Activated naive CD8-positive, alpha-beta T cell treated with anti-CD3 and anti-CD28 coated beads, Interleukin-2, amount 50 U/mL, for 24 hours (primary cell): Measurements from ENCODE around the gene ST6GALNAC2.
"Not testable (repeated sequence)": the region's sequence is repeated elsewhere in the genome, so short reads cannot be mapped to it uniquely, and the experiment has no call there.

Experiments used
- ATAC-seq: fragments of 150-1000 bp; cut with Tn5 transposase; one replicate; pipeline ENCODE4 v1.10.0; 2021
- DNase-seq: peaks from one replicate; pipeline ENCODE4 v3.0.0; 2021
- H3K27ac Mint-ChIP-seq: one replicate; pipeline ENCODE4 v1.8.0; 2021; ENCODE audit warnings: mild to moderate bottlenecking, mixed read lengths
- H3K27me3 Mint-ChIP-seq: one replicate; pipeline ENCODE4 v1.8.0; 2021; ENCODE audit warnings: mixed read lengths
- H3K36me3 Mint-ChIP-seq: one replicate; pipeline ENCODE4 v1.8.0; 2021; ENCODE audit warnings: low read depth, mixed read lengths
- H3K4me1 Mint-ChIP-seq: one replicate; pipeline ENCODE4 v1.8.0; 2021; ENCODE audit warnings: mixed read lengths
- H3K4me3 Mint-ChIP-seq: one replicate; pipeline ENCODE4 v1.8.0; 2021; ENCODE audit warnings: mild to moderate bottlenecking, moderate library complexity, mixed read lengths
- H3K9me3 Mint-ChIP-seq: one replicate; pipeline ENCODE4 v1.8.0; 2021; ENCODE audit warnings: mixed read lengths

Gene ST6GALNAC2

GRCh38 chr17:76585649-76586593 lies at the start of gene ST6GALNAC2:
Gene ST6GALNAC2, minus strand, starts transcription at chr17:76585860. Its CDS starts 52 bp downstream, at chr17:76585808.
- Mint-ChIP-seq H3K36me3 (no peaks in the 10 kb centered on the region), H3K4me3 (peak within 1 kb of the TSS; percentile 63), H3K4me1 (peaks cover 12% of the 10 kb centered on the region), H3K9me3 (no peaks in the 10 kb centered on the region), H3K27ac (no peak within 1 kb of the TSS), H3K27me3 (peaks cover 54% of the 10 kb centered on the region)
- ATAC-seq (peak; percentile 77), DNase-seq (peak; percentile 46)

- no peak overlapping the region for H3K27ac Mint-ChIP-seq
- ATAC-seq (no peak), DNase-seq (no peak)
- no peaks in the 10 kb centered on the region for H3K4me1 Mint-ChIP-seq
- no peaks in the 10 kb centered on the region for H3K36me3 Mint-ChIP-seq
- H3K27me3 Mint-ChIP-seq, result peaks cover 4% of the 10 kb centered on the region
- H3K9me3 Mint-ChIP-seq, result no peaks in the 10 kb centered on the region
- no peak overlapping the region for H3K4me3 Mint-ChIP-seq
Measured at GRCh38 chr17:76635039-76635438, 49.4 kb upstream of the ST6GALNAC2 start.

GRCh38 chr17:76633628-76634328 lies 48.1 kb upstream of the ST6GALNAC2 start:
- H3K27ac Mint-ChIP-seq, result no peak overlapping the region
- peaks cover 4% of the 10 kb centered on the region for H3K27me3 Mint-ChIP-seq
- DNase-seq, result no peak
- H3K4me3 Mint-ChIP-seq, result no peak overlapping the region
- H3K36me3 Mint-ChIP-seq, result no peaks in the 10 kb centered on the region
- no peaks in the 10 kb centered on the region for H3K4me1 Mint-ChIP-seq
- no peaks in the 10 kb centered on the region for H3K9me3 Mint-ChIP-seq
- ATAC-seq, result no peak

- H3K36me3 Mint-ChIP-seq, result no peaks in the 10 kb centered on the region
- no peak overlapping the region for H3K4me3 Mint-ChIP-seq
- ATAC-seq, result peak; percentile 46
- H3K27me3 Mint-ChIP-seq, result peaks cover 4% of the 10 kb centered on the region
- H3K9me3 Mint-ChIP-seq, result no peaks in the 10 kb centered on the region
- DNase-seq, result no peak
- no peak overlapping the region for H3K27ac Mint-ChIP-seq
- H3K4me1 Mint-ChIP-seq, result no peaks in the 10 kb centered on the region
Measured at GRCh38 chr17:76631821-76632565, 46.3 kb upstream of the ST6GALNAC2 start.

- no peak overlapping the region for H3K4me3 Mint-ChIP-seq
- DNase-seq (no peak), ATAC-seq (no peak)
- no peak overlapping the region for H3K27ac Mint-ChIP-seq
- H3K27me3 Mint-ChIP-seq, result peaks cover 7% of the 10 kb centered on the region
- H3K4me1 Mint-ChIP-seq, result no peaks in the 10 kb centered on the region
- no peaks in the 10 kb centered on the region for H3K9me3 Mint-ChIP-seq
- no peaks in the 10 kb centered on the region for H3K36me3 Mint-ChIP-seq
Measured at GRCh38 chr17:76630151-76630550, 44.5 kb upstream of the ST6GALNAC2 start.

GRCh38 chr17:76627510-76627909 lies 41.9 kb upstream of the ST6GALNAC2 start:
- ATAC-seq (no peak), DNase-seq (no peak)
- H3K27ac Mint-ChIP-seq, result no peak overlapping the region
- H3K4me3 Mint-ChIP-seq, result no peak overlapping the region
- no peaks in the 10 kb centered on the region for H3K36me3 Mint-ChIP-seq
- H3K9me3 Mint-ChIP-seq, result no peaks in the 10 kb centered on the region
- H3K27me3 Mint-ChIP-seq, result peaks cover 13% of the 10 kb centered on the region
- H3K4me1 Mint-ChIP-seq, result peaks cover 8% of the 10 kb centered on the region

GRCh38 chr17:76626442-76626841 lies 40.8 kb upstream of the ST6GALNAC2 start:
- H3K4me3 Mint-ChIP-seq, result no peak overlapping the region
- no peaks in the 10 kb centered on the region for H3K9me3 Mint-ChIP-seq
- no peak for ATAC-seq
- no peak overlapping the region for H3K27ac Mint-ChIP-seq
- H3K4me1 Mint-ChIP-seq, result peaks cover 8% of the 10 kb centered on the region
- H3K36me3 Mint-ChIP-seq, result no peaks in the 10 kb centered on the region
- H3K27me3 Mint-ChIP-seq, result peaks cover 11% of the 10 kb centered on the region
- no peak for DNase-seq

- Mint-ChIP-seq H3K27me3 (peaks cover 11% of the 10 kb centered on the region), H3K4me1 (peaks cover 8% of the 10 kb centered on the region), H3K9me3 (no peaks in the 10 kb centered on the region), H3K36me3 (no peaks in the 10 kb centered on the region), H3K27ac (no peak overlapping the region), H3K4me3 (no peak overlapping the region)
- ATAC-seq, result no peak
- DNase-seq, result no peak
Measured at GRCh38 chr17:76625496-76625895, 39.8 kb upstream of the ST6GALNAC2 start.

GRCh38 chr17:76623271-76624146 lies 37.8 kb upstream of the ST6GALNAC2 start:
- DNase-seq (peak; percentile 85), ATAC-seq (peak; percentile 80)
- Mint-ChIP-seq H3K9me3 (no peaks in the 10 kb centered on the region), H3K27ac (no peak overlapping the region), H3K36me3 (no peaks in the 10 kb centered on the region), H3K4me1 (peaks cover 8% of the 10 kb centered on the region), H3K27me3 (peaks cover 11% of the 10 kb centered on the region), H3K4me3 (no peak overlapping the region)

GRCh38 chr17:76617838-76618237 lies 32.2 kb upstream of the ST6GALNAC2 start:
- peaks cover 7% of the 10 kb centered on the region for H3K4me1 Mint-ChIP-seq
- DNase-seq (no peak), ATAC-seq (no peak)
- H3K9me3 Mint-ChIP-seq, result no peaks in the 10 kb centered on the region
- H3K27me3 Mint-ChIP-seq, result no peaks in the 10 kb centered on the region
- no peaks in the 10 kb centered on the region for H3K36me3 Mint-ChIP-seq
- no peak overlapping the region for H3K4me3 Mint-ChIP-seq
- H3K27ac Mint-ChIP-seq, result no peak overlapping the region

GRCh38 chr17:76614912-76615617 lies 29.4 kb upstream of the ST6GALNAC2 start:
- Mint-ChIP-seq H3K4me1 (peaks cover 7% of the 10 kb centered on the region), H3K27me3 (peaks cover 2% of the 10 kb centered on the region), H3K9me3 (no peaks in the 10 kb centered on the region), H3K36me3 (no peaks in the 10 kb centered on the region), H3K27ac (no peak overlapping the region), H3K4me3 (no peak overlapping the region)
- DNase-seq (no peak), ATAC-seq (no peak)

- not testable (repeated sequence) for H3K4me3 Mint-ChIP-seq, DNase-seq, H3K27me3 Mint-ChIP-seq, H3K36me3 Mint-ChIP-seq, H3K4me1 Mint-ChIP-seq, H3K27ac Mint-ChIP-seq, ATAC-seq, H3K9me3 Mint-ChIP-seq
Measured at GRCh38 chr17:76614064-76614759, 28.6 kb upstream of the ST6GALNAC2 start.
